Measurements from ENCODE around the gene PLXNA4. TPM values are rescaled to one million over a fixed set of nuclear protein-coding genes. Genes with fewer than 3 reads are reported as not detected.

PLXNA4 gene
- total RNA-seq, 2 experiments from 2014 or later = 0.18 to 0.70 TPM

DNA sequence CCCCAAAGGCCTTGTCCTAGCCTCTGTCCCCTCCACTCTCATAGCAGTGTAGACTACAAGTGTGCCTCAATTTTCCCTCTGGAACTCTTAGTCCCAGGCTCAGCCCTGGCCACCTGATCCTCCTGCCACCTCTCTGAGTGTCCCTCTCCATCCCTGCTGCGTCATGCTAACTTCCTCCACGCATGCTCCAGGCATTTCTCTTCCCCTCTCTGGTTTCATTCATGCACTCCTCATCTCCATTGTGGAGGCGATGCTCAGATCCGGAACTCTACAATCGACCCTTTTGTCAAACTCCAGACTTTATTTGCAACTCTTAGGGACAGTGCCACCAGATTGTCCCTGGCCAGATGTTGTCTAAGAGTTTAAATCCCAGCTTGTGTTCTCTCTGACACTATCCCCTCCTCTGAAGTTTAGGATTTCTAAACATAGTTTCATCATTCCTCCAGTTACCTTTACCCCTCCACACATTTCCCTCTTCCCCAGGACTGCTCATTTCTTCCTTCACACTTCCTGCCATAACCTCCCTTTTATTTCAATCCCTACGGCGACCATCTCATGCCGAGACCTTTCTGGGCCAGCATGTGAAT is 492.6 kb downstream of the PLXNA4 start:
- H3K36me3 Mint-ChIP-seq (ENCODE audit: low read depth) = no peaks in the 10 kb centered on the region

DNA sequence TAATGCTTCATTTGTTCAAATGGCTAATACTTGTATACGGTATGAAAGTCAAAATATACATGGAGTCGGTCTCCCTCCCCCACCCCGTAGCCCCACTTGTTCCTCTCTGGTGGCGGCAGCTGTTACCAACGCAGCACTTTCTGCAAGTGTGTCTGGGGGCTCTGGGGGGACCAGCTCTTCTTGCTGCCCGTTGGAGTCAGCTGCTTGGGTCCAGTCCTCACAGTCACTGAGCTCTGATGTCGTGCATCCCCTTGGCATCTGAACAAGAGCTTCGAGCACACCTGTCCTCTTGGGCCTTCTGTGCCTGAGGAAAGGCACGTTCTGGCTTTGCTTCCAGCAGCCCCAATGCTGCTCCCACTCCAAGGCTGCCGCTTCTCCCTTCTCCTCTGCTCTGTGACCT is 493.1 kb downstream of the PLXNA4 start:
- Mint-ChIP-seq H3K27ac (no peak overlapping the region), H3K36me3 (ENCODE audit: low read depth) (no peaks in the 10 kb centered on the region), H3K4me3 (no peak overlapping the region), H3K4me1 (ENCODE audit: low read depth) (no peaks in the 10 kb centered on the region), H3K9me3 (no peaks in the 10 kb centered on the region), H3K27me3 (peaks cover 13% of the 10 kb centered on the region)
- ATAC-seq (no peak), DNase-seq (no peak)
- TF ChIP-seq, protein P1, sequence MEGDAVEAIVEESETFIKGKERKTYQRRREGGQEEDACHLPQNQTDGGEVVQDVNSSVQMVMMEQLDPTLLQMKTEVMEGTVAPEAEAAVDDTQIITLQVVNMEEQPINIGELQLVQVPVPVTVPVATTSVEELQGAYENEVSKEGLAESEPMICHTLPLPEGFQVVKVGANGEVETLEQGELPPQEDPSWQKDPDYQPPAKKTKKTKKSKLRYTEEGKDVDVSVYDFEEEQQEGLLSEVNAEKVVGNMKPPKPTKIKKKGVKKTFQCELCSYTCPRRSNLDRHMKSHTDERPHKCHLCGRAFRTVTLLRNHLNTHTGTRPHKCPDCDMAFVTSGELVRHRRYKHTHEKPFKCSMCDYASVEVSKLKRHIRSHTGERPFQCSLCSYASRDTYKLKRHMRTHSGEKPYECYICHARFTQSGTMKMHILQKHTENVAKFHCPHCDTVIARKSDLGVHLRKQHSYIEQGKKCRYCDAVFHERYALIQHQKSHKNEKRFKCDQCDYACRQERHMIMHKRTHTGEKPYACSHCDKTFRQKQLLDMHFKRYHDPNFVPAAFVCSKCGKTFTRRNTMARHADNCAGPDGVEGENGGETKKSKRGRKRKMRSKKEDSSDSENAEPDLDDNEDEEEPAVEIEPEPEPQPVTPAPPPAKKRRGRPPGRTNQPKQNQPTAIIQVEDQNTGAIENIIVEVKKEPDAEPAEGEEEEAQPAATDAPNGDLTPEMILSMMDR (IDR thresholded peaks at IDR 0.05) = no peak
- ChIA-PET CTCF (no interaction called here), POLR2A (no interaction called here)
- intact Hi-C loops (cut with micrococcal nuclease) = no loop called here

More for the DNA sequence above, 492.6 kb downstream of the PLXNA4 start:
- Mint-ChIP-seq H3K9me3 (no peaks in the 10 kb centered on the region), H3K4me3 (no peak overlapping the region), H3K27me3 (peaks cover 13% of the 10 kb centered on the region), H3K27ac (no peak overlapping the region), H3K4me1 (ENCODE audit: low read depth) (no peaks in the 10 kb centered on the region)
- ChIA-PET CTCF (no interaction called here), POLR2A (no interaction called here)
- TF ChIP-seq, protein P1 (IDR thresholded peaks at IDR 0.05) = no peak
- intact Hi-C loops (cut with micrococcal nuclease) = no loop called here
- DNase-seq (no peak), ATAC-seq (no peak)

DNA sequence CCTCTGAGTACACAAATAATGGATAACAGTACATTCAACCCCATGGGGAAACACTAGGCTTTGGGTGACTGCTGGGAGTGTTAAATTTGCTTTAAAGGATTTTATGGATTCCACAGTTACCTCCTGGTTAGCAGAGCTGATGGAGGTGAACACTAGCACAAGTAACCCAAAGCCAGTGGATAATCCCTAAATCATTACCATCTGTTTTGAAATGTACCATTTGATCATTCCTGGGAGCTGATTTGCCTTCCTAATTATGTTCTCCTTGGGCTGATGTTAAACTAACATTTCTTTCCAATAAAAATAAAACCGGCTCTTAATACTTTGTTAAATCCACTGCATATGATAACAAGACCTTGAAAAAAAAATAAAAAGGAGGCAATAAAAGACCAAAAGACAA is 493.9 kb downstream of the PLXNA4 start:
- peaks cover 16% of the 10 kb centered on the region for H3K27me3 Mint-ChIP-seq
- H3K27ac Mint-ChIP-seq = no peak overlapping the region
- no peaks in the 10 kb centered on the region for H3K4me1 Mint-ChIP-seq (ENCODE audit: low read depth)
- TF ChIP-seq, protein P1 (IDR thresholded peaks at IDR 0.05) = no peak
- intact Hi-C loops (cut with micrococcal nuclease) = no loop called here
- H3K4me3 Mint-ChIP-seq = no peak overlapping the region
- ATAC-seq (no peak), DNase-seq (no peak)
- no peaks in the 10 kb centered on the region for H3K9me3 Mint-ChIP-seq
- CTCF ChIA-PET = no interaction called here
- no peaks in the 10 kb centered on the region for H3K36me3 Mint-ChIP-seq (ENCODE audit: low read depth)
- POLR2A ChIA-PET = no interaction called here

DNA sequence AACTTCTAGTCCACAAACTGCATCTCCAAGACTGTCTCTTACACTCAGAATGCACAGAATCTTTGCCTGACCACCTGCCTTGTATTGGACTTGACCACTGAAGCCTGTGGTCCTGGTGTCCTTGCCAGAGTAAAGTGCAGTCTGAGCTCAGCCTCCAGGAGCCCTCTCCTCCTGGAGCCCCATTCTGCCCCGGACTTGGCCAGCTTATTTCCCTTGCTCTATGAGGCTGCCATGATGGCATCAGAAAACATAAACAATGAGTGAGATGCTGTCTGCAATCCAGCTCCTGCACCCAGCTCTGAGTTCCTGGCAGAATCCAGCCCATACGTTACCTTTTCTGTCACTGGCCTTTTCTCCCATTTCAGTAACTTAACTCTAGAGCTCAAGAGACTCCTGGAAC is 494.6 kb downstream of the PLXNA4 start:
- peaks cover 16% of the 10 kb centered on the region for H3K27me3 Mint-ChIP-seq
- H3K9me3 Mint-ChIP-seq = no peaks in the 10 kb centered on the region
- H3K27ac Mint-ChIP-seq = no peak overlapping the region
- no peak overlapping the region for H3K4me3 Mint-ChIP-seq
- ATAC-seq = no peak
- ChIA-PET POLR2A (no interaction called here), CTCF (no interaction called here)
- TF ChIP-seq, protein P1 (IDR thresholded peaks at IDR 0.05) = no peak
- H3K36me3 Mint-ChIP-seq (ENCODE audit: low read depth) = no peaks in the 10 kb centered on the region
- no peaks in the 10 kb centered on the region for H3K4me1 Mint-ChIP-seq (ENCODE audit: low read depth)
- no peak for DNase-seq
- intact Hi-C loops (cut with micrococcal nuclease) = no loop called here

DNA sequence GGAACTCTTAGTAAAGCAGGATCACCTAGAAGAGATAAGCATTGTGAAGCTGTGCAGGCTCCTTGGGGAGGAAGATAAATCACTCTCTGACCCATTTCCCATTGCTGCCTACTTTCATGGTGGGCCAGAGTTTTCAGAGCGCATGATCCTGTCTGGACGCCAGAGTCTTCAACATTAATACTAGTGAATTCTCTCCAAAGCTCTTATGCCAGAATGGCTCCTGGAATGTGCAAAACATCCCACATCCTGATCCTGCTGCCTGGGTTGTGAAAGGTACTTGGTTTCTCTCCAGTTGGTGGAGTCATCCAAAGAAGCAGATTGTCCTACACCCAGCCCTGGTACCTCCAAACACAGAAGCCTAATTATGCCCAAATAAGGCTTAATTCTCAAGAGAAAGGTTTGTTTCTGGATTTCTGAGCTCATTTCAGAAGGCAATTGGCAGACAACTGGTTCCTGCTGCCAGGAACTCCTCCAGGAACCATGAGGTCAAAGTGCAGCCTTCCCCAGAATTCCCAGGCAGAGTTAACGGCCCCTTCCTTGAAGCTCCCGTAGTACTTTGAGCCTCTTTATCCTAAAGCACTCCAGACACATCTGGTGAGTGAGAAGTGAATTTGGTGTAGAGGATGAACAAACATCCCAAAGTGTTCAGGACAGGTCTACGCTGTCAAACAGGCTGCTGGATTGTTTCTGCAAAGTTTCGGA is 495.2 kb downstream of the PLXNA4 start:
- intact Hi-C loops (cut with micrococcal nuclease) = no loop called here
- Mint-ChIP-seq H3K4me1 (ENCODE audit: low read depth) (no peaks in the 10 kb centered on the region), H3K9me3 (no peaks in the 10 kb centered on the region), H3K36me3 (ENCODE audit: low read depth) (no peaks in the 10 kb centered on the region), H3K27ac (no peak overlapping the region), H3K4me3 (no peak overlapping the region), H3K27me3 (peaks cover 20% of the 10 kb centered on the region)
- ChIA-PET CTCF (no interaction called here), POLR2A (no interaction called here)
- TF ChIP-seq, protein P1 (IDR thresholded peaks at IDR 0.05) = no peak
- no peak for DNase-seq
- no peak for ATAC-seq

All from activated CD8-positive, alpha-beta T cell treated with anti-CD3 and anti-CD28 coated beads for 36 hours (primary cell).